Sigmoid colon (tissue), 4 donors: Measurements from ENCODE around the gene SUPT16H.

ENCODE experiments used
- CTCF ChIP-seq, 4 experiments: fragments of 450-650 bp in 3 of 4; fragments of 200-600 bp in 1 of 4; IDR thresholded peaks; one replicate each; pipeline ENCODE4 v1.5.1; 2016 to 2019; ENCODE audit warnings: antibody characterized with exemption in 4 of 4, mild to moderate bottlenecking in 3 of 4, moderate library complexity in 2 of 4
- EP300 ChIP-seq, 4 donors: sonication (generic); formaldehyde crosslinking; IDR thresholded peaks; one replicate each; pipeline ENCODE4 v1.6.1; 2017; ENCODE audit warnings: antibody characterized with exemption in 4 of 4
- POLR2A ChIP-seq, 2 donors: fragments of 450-650 bp; IDR thresholded peaks; one replicate each; pipeline ENCODE4 v1.6.1; 2016; ENCODE audit warnings: antibody characterized with exemption in 2 of 2, mild to moderate bottlenecking in 2 of 2, moderate library complexity in 2 of 2
- POLR2AphosphoS5 ChIP-seq, 4 donors: sonication (generic); formaldehyde crosslinking; IDR thresholded peaks; one replicate each; pipeline ENCODE4 v1.6.1; 2017; ENCODE audit warnings: antibody characterized with exemption in 4 of 4

- TF ChIP-seq CTCF (IDR thresholded peaks at IDR 0.05) (no peak), POLR2A (IDR thresholded peaks at IDR 0.05) (no peak), POLR2AphosphoS5 (IDR thresholded peaks at IDR 0.05) (no peak), EP300 (IDR thresholded peaks at IDR 0.05) (no peak)
Measured at GRCh38 chr14:21350539-21350938, 33.3 kb downstream of the SUPT16H start.
